ENCODE measurements around the gene MCM3. TPM values are rescaled to one million over a fixed set of nuclear protein-coding genes. Genes with fewer than 3 reads are reported as not detected.

The MCM3 gene
- total RNA-seq, 1 experiment from 2014 or later = 107 TPM

DNA sequence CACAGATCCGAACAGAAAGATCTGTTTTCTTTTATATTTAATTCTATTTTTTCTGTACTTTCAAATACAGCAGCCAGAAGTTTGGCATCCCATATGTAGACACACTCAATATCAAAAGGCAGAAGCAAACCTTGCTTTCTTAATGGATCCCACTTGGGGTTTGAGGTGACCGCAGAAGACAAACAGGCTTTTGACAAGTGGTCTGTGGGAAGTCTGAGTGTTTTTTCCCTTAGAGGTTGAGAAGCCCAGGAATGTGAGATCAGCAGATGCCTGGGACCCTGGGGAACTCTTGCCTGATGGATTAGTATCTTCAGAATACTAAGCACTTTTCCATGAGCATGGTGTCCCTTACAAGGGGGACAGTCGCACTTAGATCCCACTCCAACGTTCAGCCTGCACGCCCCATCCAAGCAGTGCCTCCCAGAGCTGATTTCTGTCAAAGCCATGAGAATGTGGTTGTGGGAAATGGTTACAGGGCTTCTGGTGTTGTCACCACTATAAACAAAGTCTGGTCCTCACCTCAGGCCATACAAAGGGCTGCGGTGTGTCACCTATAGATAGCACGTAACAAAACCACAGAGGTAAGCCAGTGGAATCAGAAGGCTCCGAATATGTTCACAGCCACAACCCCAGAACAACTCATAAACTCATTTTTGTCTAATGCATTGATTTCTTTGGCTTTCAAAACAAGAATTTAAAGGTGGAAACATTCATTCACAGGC lies 53.0 kb downstream of the MCM3 start:
- H3K9me3 ChIP-seq (ENCODE audit: control insufficient read depth, insufficient read depth, low read depth, low read length) = no peaks in the 10 kb centered on the region
- in situ Hi-C loops (cut with HindIII; ENCODE audit: low pct_unique_long_range_greater_than_20kb, low sequenced_read_pairs) (no loop called here), intact Hi-C loops (cut with micrococcal nuclease; ENCODE audit: unreplicated experiment) (no loop called here)
- H3K27ac ChIP-seq (ENCODE audit: low read length) = no peak overlapping the region
- no peak overlapping the region for H3K4me3 ChIP-seq (ENCODE audit: low read depth in 2 of 2, low read length in 2 of 2)
- DNase-seq (ENCODE audit: low read depth, low spot score) = no peak
- TF ChIP-seq, protein P1, sequence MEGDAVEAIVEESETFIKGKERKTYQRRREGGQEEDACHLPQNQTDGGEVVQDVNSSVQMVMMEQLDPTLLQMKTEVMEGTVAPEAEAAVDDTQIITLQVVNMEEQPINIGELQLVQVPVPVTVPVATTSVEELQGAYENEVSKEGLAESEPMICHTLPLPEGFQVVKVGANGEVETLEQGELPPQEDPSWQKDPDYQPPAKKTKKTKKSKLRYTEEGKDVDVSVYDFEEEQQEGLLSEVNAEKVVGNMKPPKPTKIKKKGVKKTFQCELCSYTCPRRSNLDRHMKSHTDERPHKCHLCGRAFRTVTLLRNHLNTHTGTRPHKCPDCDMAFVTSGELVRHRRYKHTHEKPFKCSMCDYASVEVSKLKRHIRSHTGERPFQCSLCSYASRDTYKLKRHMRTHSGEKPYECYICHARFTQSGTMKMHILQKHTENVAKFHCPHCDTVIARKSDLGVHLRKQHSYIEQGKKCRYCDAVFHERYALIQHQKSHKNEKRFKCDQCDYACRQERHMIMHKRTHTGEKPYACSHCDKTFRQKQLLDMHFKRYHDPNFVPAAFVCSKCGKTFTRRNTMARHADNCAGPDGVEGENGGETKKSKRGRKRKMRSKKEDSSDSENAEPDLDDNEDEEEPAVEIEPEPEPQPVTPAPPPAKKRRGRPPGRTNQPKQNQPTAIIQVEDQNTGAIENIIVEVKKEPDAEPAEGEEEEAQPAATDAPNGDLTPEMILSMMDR (IDR thresholded peaks at IDR 0.05) = no peak
- TF ChIP-seq POLR2AphosphoS5 (IDR thresholded peaks at IDR 0.05; ENCODE audit: low read depth, low read length) = no peak
- TF ChIP-seq, protein P2, sequence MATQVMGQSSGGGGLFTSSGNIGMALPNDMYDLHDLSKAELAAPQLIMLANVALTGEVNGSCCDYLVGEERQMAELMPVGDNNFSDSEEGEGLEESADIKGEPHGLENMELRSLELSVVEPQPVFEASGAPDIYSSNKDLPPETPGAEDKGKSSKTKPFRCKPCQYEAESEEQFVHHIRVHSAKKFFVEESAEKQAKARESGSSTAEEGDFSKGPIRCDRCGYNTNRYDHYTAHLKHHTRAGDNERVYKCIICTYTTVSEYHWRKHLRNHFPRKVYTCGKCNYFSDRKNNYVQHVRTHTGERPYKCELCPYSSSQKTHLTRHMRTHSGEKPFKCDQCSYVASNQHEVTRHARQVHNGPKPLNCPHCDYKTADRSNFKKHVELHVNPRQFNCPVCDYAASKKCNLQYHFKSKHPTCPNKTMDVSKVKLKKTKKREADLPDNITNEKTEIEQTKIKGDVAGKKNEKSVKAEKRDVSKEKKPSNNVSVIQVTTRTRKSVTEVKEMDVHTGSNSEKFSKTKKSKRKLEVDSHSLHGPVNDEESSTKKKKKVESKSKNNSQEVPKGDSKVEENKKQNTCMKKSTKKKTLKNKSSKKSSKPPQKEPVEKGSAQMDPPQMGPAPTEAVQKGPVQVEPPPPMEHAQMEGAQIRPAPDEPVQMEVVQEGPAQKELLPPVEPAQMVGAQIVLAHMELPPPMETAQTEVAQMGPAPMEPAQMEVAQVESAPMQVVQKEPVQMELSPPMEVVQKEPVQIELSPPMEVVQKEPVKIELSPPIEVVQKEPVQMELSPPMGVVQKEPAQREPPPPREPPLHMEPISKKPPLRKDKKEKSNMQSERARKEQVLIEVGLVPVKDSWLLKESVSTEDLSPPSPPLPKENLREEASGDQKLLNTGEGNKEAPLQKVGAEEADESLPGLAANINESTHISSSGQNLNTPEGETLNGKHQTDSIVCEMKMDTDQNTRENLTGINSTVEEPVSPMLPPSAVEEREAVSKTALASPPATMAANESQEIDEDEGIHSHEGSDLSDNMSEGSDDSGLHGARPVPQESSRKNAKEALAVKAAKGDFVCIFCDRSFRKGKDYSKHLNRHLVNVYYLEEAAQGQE (IDR thresholded peaks at IDR 0.05; ENCODE audit: insufficient read depth in 1 of 2, low read depth in 2 of 2, low read length in 1 of 2) = no peak
- TF ChIP-seq SIN3A (IDR thresholded peaks at IDR 0.05; ENCODE audit: borderline replicate concordance, insufficient read depth, low read depth, low read length) = no peak
- no peak for TF ChIP-seq TCF7L2 (IDR thresholded peaks at IDR 0.05; ENCODE audit: low read depth, low read length)
- H3K27me3 ChIP-seq (ENCODE audit: control insufficient read depth, insufficient read depth, low read length) = peaks cover 6% of the 10 kb centered on the region
- POLR2A ChIA-PET = no interaction called here
- no peaks in the 10 kb centered on the region for H3K36me3 ChIP-seq (ENCODE audit: control insufficient read depth, insufficient read depth, low read length)
- H3K4me1 ChIP-seq (ENCODE audit: control insufficient read depth, insufficient read depth, low read length) = no peaks in the 10 kb centered on the region; the same call in 1 of the 2 replicates
- ATAC-seq = no peak
- CTCF ChIA-PET = no interaction called here
- BruUV-seq (replicated peaks) = no TSS peak

DNA sequence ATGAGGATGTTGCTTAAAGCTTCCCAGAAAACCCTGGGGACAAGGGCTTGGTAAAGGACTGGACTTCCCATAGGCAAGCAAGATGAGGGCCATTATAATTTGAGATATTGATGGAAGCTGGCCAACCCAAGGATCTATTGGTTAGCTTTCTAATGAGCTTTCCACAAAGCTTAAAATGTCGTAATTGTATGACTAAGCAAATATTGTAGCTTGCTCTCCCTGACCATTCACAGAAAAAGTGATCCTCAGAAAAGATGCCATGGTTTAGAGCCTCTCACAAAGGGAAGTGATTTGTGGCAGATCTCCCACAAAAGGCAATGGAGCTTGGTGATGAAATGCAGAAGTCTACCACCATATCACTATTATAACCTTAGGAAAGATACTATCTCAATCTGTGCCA lies 53.9 kb downstream of the MCM3 start:
- Histone ChIP-seq H3K27ac (ENCODE audit: low read length) (no peak overlapping the region), H3K27me3 (ENCODE audit: control insufficient read depth, insufficient read depth, low read length) (peaks cover 6% of the 10 kb centered on the region), H3K36me3 (ENCODE audit: control insufficient read depth, insufficient read depth, low read length) (no peaks in the 10 kb centered on the region), H3K4me1 (ENCODE audit: control insufficient read depth, insufficient read depth, low read length) (no peaks in the 10 kb centered on the region; the same call in 1 of the 2 replicates), H3K9me3 (ENCODE audit: control insufficient read depth, insufficient read depth, low read depth, low read length) (no peaks in the 10 kb centered on the region), H3K4me3 (ENCODE audit: low read depth in 2 of 2, low read length in 2 of 2) (no peak overlapping the region)
- TF ChIP-seq SIN3A (IDR thresholded peaks at IDR 0.05; ENCODE audit: borderline replicate concordance, insufficient read depth, low read depth, low read length) = no peak
- TF ChIP-seq POLR2AphosphoS5 (IDR thresholded peaks at IDR 0.05; ENCODE audit: low read depth, low read length) = no peak
- no peak for TF ChIP-seq TCF7L2 (IDR thresholded peaks at IDR 0.05; ENCODE audit: low read depth, low read length)
- TF ChIP-seq, protein P2 (IDR thresholded peaks at IDR 0.05; ENCODE audit: insufficient read depth in 1 of 2, low read depth in 2 of 2, low read length in 1 of 2) = no peak
- TF ChIP-seq, protein P1 (IDR thresholded peaks at IDR 0.05) = no peak
- no TSS peak for BruUV-seq (replicated peaks)
- POLR2A ChIA-PET = no interaction called here
- intact Hi-C loops (cut with micrococcal nuclease; ENCODE audit: unreplicated experiment) (no loop called here), in situ Hi-C loops (cut with HindIII; ENCODE audit: low pct_unique_long_range_greater_than_20kb, low sequenced_read_pairs) (no loop called here)
- no peak for ATAC-seq
- CTCF ChIA-PET = no interaction called here
- no peak for DNase-seq (ENCODE audit: low read depth, low spot score)

All from Panc1 (cell line).